ENCODE data around the gene CP. TPM values are rescaled to one million over a fixed set of nuclear protein-coding genes. Genes with fewer than 3 reads are reported as not detected.
A peak's percentile ranks its signal among the peaks of the same experiment; 100 is the strongest.

CP gene
- total and polyA plus RNA-seq, 10 donors, result 16.1 to 121 (median 71.7) TPM

DNA sequence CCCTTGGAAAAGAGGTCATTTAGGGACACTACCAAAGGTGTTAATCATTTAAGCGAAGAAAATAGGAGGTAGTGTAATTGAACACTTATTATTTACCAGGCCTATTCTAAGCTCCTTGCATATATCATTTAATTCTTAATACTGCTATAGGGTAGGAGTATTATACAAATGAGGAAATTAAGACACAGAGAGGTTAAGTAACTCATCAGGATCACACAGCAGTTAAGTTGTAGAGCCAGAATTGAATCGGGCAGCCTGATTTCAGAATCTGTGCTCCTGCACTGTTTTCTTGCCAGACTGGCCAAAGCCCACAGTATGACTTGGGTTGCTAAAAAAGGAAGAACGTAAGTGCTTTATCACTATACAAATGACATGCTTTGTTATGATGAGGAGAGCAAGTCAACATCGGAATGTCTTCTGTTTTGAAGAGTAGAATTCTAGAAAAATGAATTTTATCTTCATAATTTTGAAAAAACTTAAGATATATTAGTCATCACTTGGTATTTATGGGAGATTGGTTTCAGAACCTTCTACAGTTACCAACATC lies 60.8 kb downstream of the CP start:
- H3K4me3 ChIP-seq, result no peak overlapping the region
- H3K36me3 ChIP-seq, result peaks cover 0 to 100% (median 71%) of the 10 kb centered on the region in 6 donors
- TF ChIP-seq POLR2A (IDR thresholded peaks at IDR 0.05) (no peak), CTCF (IDR thresholded peaks at IDR 0.05 in 8 of 11, conservative IDR thresholded peaks at IDR 0.05 in 3 of 11) (no peak), POLR2AphosphoS5 (IDR thresholded peaks at IDR 0.05) (no peak)
- H3K4me1 ChIP-seq, result peaks cover 0 to 9% (median 0%) of the 10 kb centered on the region in 6 donors
- H3K27ac ChIP-seq, result no peak overlapping the region
- H3K9me3 ChIP-seq, result no peaks in the 10 kb centered on the region
- H3K27me3 ChIP-seq (replicated peaks in 1 of 7), result no peaks in the 10 kb centered on the region
- no peak for DNase-seq
- intact Hi-C loops (cut with DNase I; ENCODE audit: low total_unique reads), result no loop called here
- 93 to 98% (median 96%) methylated on average over 4 of the region's 4 CpGs for WGBS, 5 donors

GRCh38 chr3:149153402-149153801 lies 68.2 kb downstream of the CP start:
- H3K27ac ChIP-seq, result peak overlapping the region in 1 of 8 donors; percentile 62
- H3K27me3 ChIP-seq (replicated peaks in 1 of 7), result no peaks in the 10 kb centered on the region
- peaks cover 0 to 97% (median 45%) of the 10 kb centered on the region in 6 donors for H3K36me3 ChIP-seq
- no peaks in the 10 kb centered on the region for H3K9me3 ChIP-seq
- H3K4me1 ChIP-seq, result peaks cover 11 to 41% (median 18%) of the 10 kb centered on the region in 6 donors
- no peak for DNase-seq
- intact Hi-C loops (cut with DNase I; ENCODE audit: low total_unique reads), result no loop called here
- H3K4me3 ChIP-seq, result no peak overlapping the region
- TF ChIP-seq POLR2AphosphoS5 (IDR thresholded peaks at IDR 0.05), result no peak

- H3K4me3 ChIP-seq, result no peak overlapping the region
- 36 to 48% (median 43%) methylated on average over 2 of the region's 2 CpGs for WGBS, 5 donors
- no peak for DNase-seq
- H3K27ac ChIP-seq, result peak overlapping the region in 4 of 8 donors; percentile 14 to 62 (median 37)
- intact Hi-C loops (cut with DNase I; ENCODE audit: low total_unique reads), result no loop called here
- peaks cover 14 to 44% (median 19%) of the 10 kb centered on the region in 6 donors for H3K4me1 ChIP-seq
- no peak for TF ChIP-seq POLR2A (IDR thresholded peaks at IDR 0.05)
- no peak for TF ChIP-seq CTCF (IDR thresholded peaks at IDR 0.05 in 8 of 11, conservative IDR thresholded peaks at IDR 0.05 in 3 of 11)
- TF ChIP-seq POLR2AphosphoS5 (IDR thresholded peaks at IDR 0.05), result no peak
- no peaks in the 10 kb centered on the region for H3K9me3 ChIP-seq
- H3K36me3 ChIP-seq, result peaks cover 0 to 97% (median 40%) of the 10 kb centered on the region in 6 donors
- no peaks in the 10 kb centered on the region for H3K27me3 ChIP-seq (replicated peaks in 1 of 7)
Observed at GRCh38 chr3:149152420-149152819, 69.2 kb downstream of the CP start.

GRCh38 chr3:149151843-149152242 lies 69.8 kb downstream of the CP start:
- peaks cover 0 to 97% (median 39%) of the 10 kb centered on the region in 6 donors for H3K36me3 ChIP-seq
- no peak overlapping the region for H3K4me3 ChIP-seq
- intact Hi-C loops (cut with DNase I; ENCODE audit: low total_unique reads), result no loop called here
- 43 to 56% (median 46%) methylated on average over 2 of the region's 2 CpGs for WGBS, 5 donors
- no peak for TF ChIP-seq POLR2A (IDR thresholded peaks at IDR 0.05)
- peak in 1 of 3 donors; percentile 29 for TF ChIP-seq POLR2AphosphoS5 (IDR thresholded peaks at IDR 0.05)
- no peak for TF ChIP-seq CTCF (IDR thresholded peaks at IDR 0.05 in 8 of 11, conservative IDR thresholded peaks at IDR 0.05 in 3 of 11)
- DNase-seq, result no peak
- no peaks in the 10 kb centered on the region for H3K9me3 ChIP-seq
- peak overlapping the region in 5 of 8 donors; percentile 14 to 62 (median 30) for H3K27ac ChIP-seq
- no peaks in the 10 kb centered on the region for H3K27me3 ChIP-seq (replicated peaks in 1 of 7)
- peaks cover 19 to 49% (median 22%) of the 10 kb centered on the region in 6 donors for H3K4me1 ChIP-seq

Data from spleen (tissue), 11 donors.